ENCODE data around the gene PGM3. TPM values are rescaled to one million over a fixed set of nuclear protein-coding genes. Genes with fewer than 3 reads are reported as not detected.

Gene PGM3
- polyA plus RNA-seq, 1 of the 3 experiments (the other 2 are of a cell fraction), result 24.2 TPM

- WGBS (ENCODE audit: low lambda C conversion rate), result 90% methylated on average over 5 of the region's 5 CpGs
- Histone ChIP-seq H3K79me2 (ENCODE audit: insufficient read depth) (peaks cover 5% of the 10 kb centered on the region), H3K4me2 (no peak overlapping the region), H3K27me3 (ENCODE audit: insufficient read depth) (no peaks in the 10 kb centered on the region), H3K9me3 (no peaks in the 10 kb centered on the region), H4K20me1 (ENCODE audit: insufficient read depth) (no peaks in the 10 kb centered on the region), H3K36me3 (replicated peaks in 1 of 2; ENCODE audit: control insufficient read depth in 1 of 2, insufficient read depth in 2 of 2, low read length in 1 of 2) (peaks cover 16 to 27% of the 10 kb centered on the region in 2 experiments), H3K27ac (ENCODE audit: low read depth in 2 of 2, low read length in 1 of 2) (peak overlapping the region in 1 of 2 experiments; percentile 57; a peak in 2 of 4 replicates), H3K4me3 (ENCODE audit: low read depth in 2 of 2, low read length in 1 of 2) (no peak overlapping the region), H3K9ac (no peak overlapping the region), H3K9me2 (no peaks in the 10 kb centered on the region), H2AFZ (ENCODE audit: low read depth) (no peak overlapping the region), H3K4me1 (ENCODE audit: control insufficient read depth in 1 of 2, insufficient read depth in 2 of 2, low read depth in 1 of 2, low read length in 1 of 2) (peaks cover 5 to 20% of the 10 kb centered on the region in 2 experiments; a peak in 3 of 4 replicates), H3F3A (replicated peaks; ENCODE audit: insufficient read depth) (peaks cover 21% of the 10 kb centered on the region)
- TF ChIP-seq JUND (IDR thresholded peaks at IDR 0.05) (no peak), MEF2A (IDR thresholded peaks at IDR 0.05; ENCODE audit: borderline replicate concordance, low read depth) (no peak), TCF12 (IDR thresholded peaks at IDR 0.05) (no peak), ELF1 (IDR thresholded peaks at IDR 0.05) (no peak), NFIC (IDR thresholded peaks at IDR 0.05; ENCODE audit: borderline replicate concordance) (no peak), RCOR1 (IDR thresholded peaks at IDR 0.05; ENCODE audit: low read length) (no peak), FOXJ3 (CRISPR knock-in tag; IDR thresholded peaks at IDR 0.05) (no peak), NRF1 (IDR thresholded peaks at IDR 0.05; ENCODE audit: low read depth, low read length) (no peak), SMC3 (IDR thresholded peaks at IDR 0.05; ENCODE audit: low read depth, low read length) (no peak), MAX (IDR thresholded peaks at IDR 0.05; ENCODE audit: low read depth) (no peak), SIN3A (IDR thresholded peaks at IDR 0.05; ENCODE audit: borderline replicate concordance, low read depth, low read length) (no peak), CHD2 (IDR thresholded peaks at IDR 0.05; ENCODE audit: low read length, partially characterized antibody) (no peak)
- TF ChIP-seq, protein P1, sequence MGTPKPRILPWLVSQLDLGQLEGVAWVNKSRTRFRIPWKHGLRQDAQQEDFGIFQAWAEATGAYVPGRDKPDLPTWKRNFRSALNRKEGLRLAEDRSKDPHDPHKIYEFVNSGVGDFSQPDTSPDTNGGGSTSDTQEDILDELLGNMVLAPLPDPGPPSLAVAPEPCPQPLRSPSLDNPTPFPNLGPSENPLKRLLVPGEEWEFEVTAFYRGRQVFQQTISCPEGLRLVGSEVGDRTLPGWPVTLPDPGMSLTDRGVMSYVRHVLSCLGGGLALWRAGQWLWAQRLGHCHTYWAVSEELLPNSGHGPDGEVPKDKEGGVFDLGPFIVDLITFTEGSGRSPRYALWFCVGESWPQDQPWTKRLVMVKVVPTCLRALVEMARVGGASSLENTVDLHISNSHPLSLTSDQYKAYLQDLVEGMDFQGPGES (IDR thresholded peaks at IDR 0.05; ENCODE audit: low read depth, low read length), result no peak
- CTCF ChIA-PET, result interaction anchor here (1.5 to 7.7 kb wide), 3 partner anchors 13 to 313 kb away, joined by 3 to 69 read pairs (median 8); partner anchors contain the start of genes DOP1A, PRSS35 and UBE3D
- POLR2A ChIA-PET, result no interaction called here
- no peak for DNase-seq
These were observed 6.3 kb upstream of the PGM3 start for GRCh38 chr6:83199173-83199862.

- Histone ChIP-seq H2AFZ (ENCODE audit: low read depth) (no peak overlapping the region), H3K9me3 (no peaks in the 10 kb centered on the region), H4K20me1 (ENCODE audit: insufficient read depth) (no peaks in the 10 kb centered on the region), H3K9ac (no peak overlapping the region; the same call in 1 of the 2 replicates), H3K36me3 (replicated peaks in 1 of 2; ENCODE audit: control insufficient read depth in 1 of 2, insufficient read depth in 2 of 2, low read length in 1 of 2) (peaks cover 16 to 27% of the 10 kb centered on the region in 2 experiments), H3K27ac (ENCODE audit: low read depth in 2 of 2, low read length in 1 of 2) (peak overlapping the region in 1 of 2 experiments; percentile 57; a peak in 2 of 4 replicates), H3K79me2 (ENCODE audit: insufficient read depth) (peaks cover 5% of the 10 kb centered on the region), H3K4me2 (peak overlapping the region; percentile 56; the same call in 1 of the 2 replicates), H3K9me2 (no peaks in the 10 kb centered on the region), H3F3A (replicated peaks; ENCODE audit: insufficient read depth) (peaks cover 21% of the 10 kb centered on the region), H3K4me1 (ENCODE audit: control insufficient read depth in 1 of 2, insufficient read depth in 2 of 2, low read depth in 1 of 2, low read length in 1 of 2) (peaks cover 7 to 20% of the 10 kb centered on the region in 2 experiments; a peak in 3 of 4 replicates), H3K27me3 (ENCODE audit: insufficient read depth) (no peaks in the 10 kb centered on the region), H3K4me3 (ENCODE audit: low read depth in 2 of 2, low read length in 1 of 2) (0 out of 4 replicates have a peak overlapping the region, but pooled peaks of 1 of the 2 experiments have one; percentile 3)
- TF ChIP-seq NRF1 (IDR thresholded peaks at IDR 0.05; ENCODE audit: low read depth, low read length) (no peak), MAX (IDR thresholded peaks at IDR 0.05; ENCODE audit: low read depth) (no peak), GATA2 (CRISPR knock-in tag; IDR thresholded peaks at IDR 0.05) (no peak), JUND (IDR thresholded peaks at IDR 0.05) (peak; percentile 8; the same call in 1 of the 2 replicates), TCF12 (IDR thresholded peaks at IDR 0.05) (peak; percentile 19; the same call in 1 of the 2 replicates), FOSL2 (IDR thresholded peaks at IDR 0.05; ENCODE audit: borderline replicate concordance, low read depth) (0 out of 2 replicates have a peak, but pooled peaks have one; percentile 1), RAD21 (IDR thresholded peaks at IDR 0.05; ENCODE audit: low read length) (no peak), MEF2A (IDR thresholded peaks at IDR 0.05; ENCODE audit: borderline replicate concordance, low read depth) (no peak), YY1 (IDR thresholded peaks at IDR 0.05; ENCODE audit: low read depth) (no peak)
- ChIA-PET POLR2A (no interaction called here), CTCF (interaction anchor here (1.4 to 7.7 kb wide), 3 partner anchors 17 to 314 kb away, joined by 3 to 69 read pairs (median 8); partner anchors contain the start of genes DOP1A, PRSS35 and UBE3D)
- 83% methylated on average over 4 of the region's 4 CpGs for WGBS (ENCODE audit: low lambda C conversion rate)
- no peak for DNase-seq
These were observed 5.6 kb upstream of the PGM3 start for GRCh38 chr6:83198486-83199172.
